ENCODE measurements around the gene MRPL44. TPM values are rescaled to one million over a fixed set of nuclear protein-coding genes. Genes with fewer than 3 reads are reported as not detected.
A peak's percentile ranks its signal among the peaks of the same experiment; 100 is the strongest.

Gene MRPL44
- total and polyA plus RNA-seq, 2 of the 13 experiments (the other 11 are each of a cell fraction or from before 2014, with no cell fraction given) = 38.4 to 78.0 TPM

DNA sequence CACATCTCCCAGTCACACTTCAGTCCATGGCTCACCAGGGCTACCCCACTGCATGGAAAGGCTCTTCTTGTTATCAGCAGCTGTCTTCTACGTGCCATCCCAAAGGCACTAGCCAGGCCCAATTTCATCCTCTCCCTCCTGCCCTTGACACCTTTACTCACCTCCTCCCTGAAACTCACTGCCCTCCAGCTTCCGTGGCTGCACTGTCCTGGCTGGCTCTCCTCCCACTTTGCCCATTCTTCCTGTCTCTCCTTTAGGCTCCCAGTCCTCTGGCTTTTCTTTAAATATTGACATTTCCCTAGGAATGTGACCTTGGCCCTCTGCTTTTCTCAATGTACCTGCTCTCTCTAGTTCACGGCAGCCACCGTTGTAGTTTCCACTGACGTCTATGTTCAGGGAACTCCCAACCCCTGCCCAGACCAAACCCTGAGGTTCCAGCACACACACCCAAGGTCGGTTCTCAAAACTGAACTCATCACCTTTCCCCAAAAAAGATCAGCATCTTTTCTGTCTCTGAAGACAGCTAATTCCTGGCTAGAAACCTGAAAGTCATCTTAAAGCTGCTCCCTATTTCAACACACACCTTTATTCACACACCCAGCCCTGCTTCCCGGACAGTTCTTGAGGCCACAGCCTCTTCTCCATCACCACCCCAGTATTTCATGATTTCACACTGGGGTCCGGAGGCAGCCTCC, 48.8 kb upstream of the MRPL44 start (continued):
- TF ChIP-seq MYNN (CRISPR knock-in tag; IDR thresholded peaks at IDR 0.05; ENCODE audit: low read depth) (no peak), CENPX (CRISPR knock-in tag; IDR thresholded peaks at IDR 0.05) (no peak), ZFAT (CRISPR knock-in tag; conservative IDR thresholded peaks at IDR 0.05) (no peak), HNRNPH1 (optimal IDR thresholded peaks at IDR 0.05; ENCODE audit: low read depth, low read length) (no peak), ZNF577 (CRISPR knock-in tag; IDR thresholded peaks at IDR 0.05; ENCODE audit: borderline replicate concordance, low read depth) (no peak), STAG1 (CRISPR knock-in tag; IDR thresholded peaks at IDR 0.05) (peak; percentile 31; the same call in 1 of the 2 replicates), ZNF136 (CRISPR knock-in tag; IDR thresholded peaks at IDR 0.05; ENCODE audit: low read depth) (peak; percentile 92; the same call in 1 of the 2 replicates), MAFK (conservative IDR thresholded peaks at IDR 0.05 in 1 of 2, IDR thresholded peaks at IDR 0.05 in 1 of 2; ENCODE audit: low read length in 2 of 2) (no peak), ZNF33B (CRISPR knock-in tag; IDR thresholded peaks at IDR 0.05) (no peak; the same call in 1 of the 2 replicates), SATB2 (CRISPR knock-in tag; IDR thresholded peaks at IDR 0.05) (no peak), MEF2D (CRISPR knock-in tag; IDR thresholded peaks at IDR 0.05) (peak; percentile 94), ZKSCAN1 (IDR thresholded peaks at IDR 0.05; ENCODE audit: low read length) (no peak), ZMAT3 (CRISPR knock-in tag; conservative IDR thresholded peaks at IDR 0.05) (0 out of 2 replicates have a peak, but pooled peaks have one; percentile 35), ZNF232 (CRISPR knock-in tag; IDR thresholded peaks at IDR 0.05; ENCODE audit: borderline replicate concordance) (peak; percentile 65; the same call in 1 of the 2 replicates), SRSF9 (IDR thresholded peaks at IDR 0.05; ENCODE audit: borderline replicate concordance, insufficient read depth, low read depth, low read length, poor library complexity, severe bottlenecking) (no peak), ZNF879 (CRISPR knock-in tag; IDR thresholded peaks at IDR 0.05) (no peak), GABPA (IDR thresholded peaks at IDR 0.05; ENCODE audit: low read depth, low read length) (no peak), GABPA (CRISPR knock-in tag; IDR thresholded peaks at IDR 0.05; ENCODE audit: low read depth) (peak; percentile 49; the same call in 1 of the 2 replicates), ZNF749 (CRISPR knock-in tag; IDR thresholded peaks at IDR 0.05; ENCODE audit: borderline replicate concordance) (peak; percentile 67; the same call in 1 of the 2 replicates)
- TF ChIP-seq, protein P1, sequence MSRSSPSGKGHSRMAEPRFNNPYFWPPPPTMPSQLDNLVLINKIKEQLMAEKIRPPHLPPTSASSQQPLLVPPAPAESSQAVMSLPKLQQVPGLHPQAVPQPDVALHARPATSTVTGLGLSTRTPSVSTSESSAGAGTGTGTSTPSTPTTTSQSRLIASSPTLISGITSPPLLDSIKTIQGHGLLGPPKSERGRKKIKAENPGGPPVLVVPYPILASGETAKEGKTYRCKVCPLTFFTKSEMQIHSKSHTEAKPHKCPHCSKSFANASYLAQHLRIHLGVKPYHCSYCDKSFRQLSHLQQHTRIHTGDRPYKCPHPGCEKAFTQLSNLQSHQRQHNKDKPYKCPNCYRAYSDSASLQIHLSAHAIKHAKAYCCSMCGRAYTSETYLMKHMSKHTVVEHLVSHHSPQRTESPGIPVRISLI (CRISPR knock-in tag; IDR thresholded peaks at IDR 0.05; ENCODE audit: borderline replicate concordance) = peak; percentile 51; the same call in 1 of the 2 replicates
- TF ChIP-seq, protein P2, sequence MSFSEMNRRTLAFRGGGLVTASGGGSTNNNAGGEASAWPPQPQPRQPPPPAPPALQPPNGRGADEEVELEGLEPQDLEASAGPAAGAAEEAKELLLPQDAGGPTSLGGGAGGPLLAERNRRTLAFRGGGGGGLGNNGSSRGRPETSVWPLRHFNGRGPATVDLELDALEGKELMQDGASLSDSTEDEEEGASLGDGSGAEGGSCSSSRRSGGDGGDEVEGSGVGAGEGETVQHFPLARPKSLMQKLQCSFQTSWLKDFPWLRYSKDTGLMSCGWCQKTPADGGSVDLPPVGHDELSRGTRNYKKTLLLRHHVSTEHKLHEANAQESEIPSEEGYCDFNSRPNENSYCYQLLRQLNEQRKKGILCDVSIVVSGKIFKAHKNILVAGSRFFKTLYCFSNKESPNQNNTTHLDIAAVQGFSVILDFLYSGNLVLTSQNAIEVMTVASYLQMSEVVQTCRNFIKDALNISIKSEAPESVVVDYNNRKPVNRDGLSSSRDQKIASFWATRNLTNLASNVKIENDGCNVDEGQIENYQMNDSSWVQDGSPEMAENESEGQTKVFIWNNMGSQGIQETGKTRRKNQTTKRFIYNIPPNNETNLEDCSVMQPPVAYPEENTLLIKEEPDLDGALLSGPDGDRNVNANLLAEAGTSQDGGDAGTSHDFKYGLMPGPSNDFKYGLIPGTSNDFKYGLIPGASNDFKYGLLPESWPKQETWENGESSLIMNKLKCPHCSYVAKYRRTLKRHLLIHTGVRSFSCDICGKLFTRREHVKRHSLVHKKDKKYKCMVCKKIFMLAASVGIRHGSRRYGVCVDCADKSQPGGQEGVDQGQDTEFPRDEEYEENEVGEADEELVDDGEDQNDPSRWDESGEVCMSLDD (CRISPR knock-in tag; IDR thresholded peaks at IDR 0.05; ENCODE audit: borderline replicate concordance) = no peak
- TF ChIP-seq, protein P3, sequence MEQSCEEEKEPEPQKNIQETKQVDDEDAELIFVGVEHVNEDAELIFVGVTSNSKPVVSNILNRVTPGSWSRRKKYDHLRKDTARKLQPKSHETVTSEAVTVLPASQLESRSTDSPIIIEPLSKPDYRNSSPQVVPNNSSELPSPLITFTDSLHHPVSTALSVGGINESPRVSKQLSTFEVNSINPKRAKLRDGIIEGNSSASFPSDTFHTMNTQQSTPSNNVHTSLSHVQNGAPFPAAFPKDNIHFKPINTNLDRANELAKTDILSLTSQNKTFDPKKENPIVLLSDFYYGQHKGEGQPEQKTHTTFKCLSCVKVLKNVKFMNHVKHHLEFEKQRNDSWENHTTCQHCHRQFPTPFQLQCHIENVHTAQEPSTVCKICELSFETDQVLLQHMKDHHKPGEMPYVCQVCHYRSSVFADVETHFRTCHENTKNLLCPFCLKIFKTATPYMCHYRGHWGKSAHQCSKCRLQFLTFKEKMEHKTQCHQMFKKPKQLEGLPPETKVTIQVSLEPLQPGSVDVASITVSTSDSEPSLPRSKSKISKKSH (CRISPR knock-in tag; IDR thresholded peaks at IDR 0.05; ENCODE audit: borderline replicate concordance) = peak; percentile 40; the same call in 1 of the 2 replicates
- TF ChIP-seq, protein P4, sequence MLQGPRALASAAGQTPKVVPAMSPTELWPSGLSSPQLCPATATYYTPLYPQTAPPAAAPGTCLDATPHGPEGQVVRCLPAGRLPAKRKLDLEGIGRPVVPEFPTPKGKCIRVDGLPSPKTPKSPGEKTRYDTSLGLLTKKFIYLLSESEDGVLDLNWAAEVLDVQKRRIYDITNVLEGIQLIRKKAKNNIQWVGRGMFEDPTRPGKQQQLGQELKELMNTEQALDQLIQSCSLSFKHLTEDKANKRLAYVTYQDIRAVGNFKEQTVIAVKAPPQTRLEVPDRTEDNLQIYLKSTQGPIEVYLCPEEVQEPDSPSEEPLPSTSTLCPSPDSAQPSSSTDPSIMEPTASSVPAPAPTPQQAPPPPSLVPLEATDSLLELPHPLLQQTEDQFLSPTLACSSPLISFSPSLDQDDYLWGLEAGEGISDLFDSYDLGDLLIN (CRISPR knock-in tag; IDR thresholded peaks at IDR 0.05; ENCODE audit: borderline replicate concordance) = no peak

Data from HepG2 (cell line).